Measurements from ENCODE around the gene ACSL5.

GRCh38 chr10:112383325-112383724 is 9.4 kb downstream of the ACSL5 start:
- TF ChIP-seq CTCF (IDR thresholded peaks at IDR 0.05): no peak
- TF ChIP-seq POLR2A (IDR thresholded peaks at IDR 0.05): no peak
